Adipose tissue (tissue), 3 donors: ENCODE data around the gene LRCOL1. TPM values are rescaled to one million over a fixed set of nuclear protein-coding genes. Genes with fewer than 3 reads are reported as not detected.

Experiments used
- H3K27ac ChIP-seq: one replicate; pipeline ENCODE4 v1.5.1; 2013; ENCODE audit warnings: low read depth, low read length
- WGBS, 3 donors: extraction: QIAGEN DNeasy Blood & Tissue Kit; methylation state at CpG; one replicate each; pipeline ENCODE4 v1.1.7; 2013; 5-methylcytosine and 5-hydroxymethylcytosine counted together
- polyA plus RNA-seq, 3 donors: library from polyadenylated mRNA; stranded (reverse); fragments of 200-250 nt; gene quantifications; one replicate each; pipeline ENCODE4 v1.2.3, GENCODE V29; 2013
- donor health status: healthy with polysubstance abuse.
- donor health status: Bipolar disorder and iron deficiency.
- donor health status: healthy.

The LRCOL1 gene
- polyA plus RNA-seq, 3 donors: 0.14 to 0.18 TPM; not detected in 1

DNA sequence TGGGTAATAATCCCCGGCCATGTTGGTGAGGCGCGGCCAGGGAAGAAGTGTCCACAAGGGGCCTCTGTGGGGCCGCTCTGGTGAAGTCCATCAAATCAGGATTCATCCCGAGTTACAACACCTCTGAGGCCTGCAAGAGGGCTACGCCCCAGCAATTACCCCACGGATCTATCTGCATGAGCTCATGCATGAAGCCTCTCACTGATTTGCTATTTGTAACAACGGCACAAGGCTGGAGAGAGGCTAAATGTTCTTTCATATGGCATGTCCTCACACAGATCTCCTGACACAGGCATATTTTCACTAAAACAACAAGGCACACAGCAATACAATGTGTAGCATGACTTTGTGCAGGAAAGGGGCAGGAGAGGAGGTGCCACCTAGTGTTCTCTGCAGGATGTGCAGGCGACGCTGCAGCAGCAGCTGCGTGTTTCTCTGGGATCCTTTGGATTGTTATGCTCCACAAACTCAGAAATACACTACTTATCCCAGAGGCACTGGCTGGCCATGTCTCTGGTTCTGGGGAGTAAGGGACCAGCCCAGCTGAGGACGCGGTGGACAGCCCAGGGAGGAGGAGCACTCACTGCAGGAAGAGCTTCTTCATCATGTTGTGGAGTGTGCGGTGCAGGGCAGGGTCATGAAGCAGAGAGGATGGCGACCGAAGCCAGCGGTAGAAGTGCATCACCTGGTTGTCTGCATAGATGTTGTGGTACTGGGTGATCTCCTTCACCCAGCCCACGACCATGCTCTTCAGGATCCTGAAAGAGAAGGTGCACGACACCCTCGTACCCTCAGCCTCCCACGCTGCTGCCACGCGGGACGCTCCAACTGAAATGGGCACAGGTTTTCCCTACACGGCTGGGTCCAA, 28.4 kb upstream of the LRCOL1 start:
- WGBS, 3 donors: 68 to 80% (median 73%) methylated on average over 25 of the region's 25 CpGs
- H3K27ac ChIP-seq: no peak overlapping the region

DNA sequence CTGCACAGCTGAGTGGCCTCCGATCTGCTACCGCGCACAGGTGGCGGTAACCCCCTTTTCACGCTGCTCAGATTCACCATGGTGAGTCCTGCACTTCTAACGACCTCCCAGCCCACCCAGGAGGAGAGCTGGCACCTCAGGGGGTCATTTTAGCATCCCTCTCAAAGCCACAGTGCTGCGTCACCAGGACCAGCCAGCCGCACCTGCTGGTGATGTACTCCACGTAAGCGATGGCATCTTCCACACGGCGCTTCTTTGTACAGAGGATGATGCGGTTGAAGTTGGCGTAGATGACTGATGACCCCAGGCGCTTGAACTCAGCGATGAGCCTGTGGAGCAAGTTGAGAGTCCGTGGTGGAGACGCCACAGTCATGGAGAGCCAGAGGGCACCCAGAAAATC, 27.4 kb upstream of the LRCOL1 start:
- no peak overlapping the region for H3K27ac ChIP-seq
- 89 to 93% (median 92%) methylated on average over 18 of the region's 18 CpGs for WGBS, 3 donors

DNA sequence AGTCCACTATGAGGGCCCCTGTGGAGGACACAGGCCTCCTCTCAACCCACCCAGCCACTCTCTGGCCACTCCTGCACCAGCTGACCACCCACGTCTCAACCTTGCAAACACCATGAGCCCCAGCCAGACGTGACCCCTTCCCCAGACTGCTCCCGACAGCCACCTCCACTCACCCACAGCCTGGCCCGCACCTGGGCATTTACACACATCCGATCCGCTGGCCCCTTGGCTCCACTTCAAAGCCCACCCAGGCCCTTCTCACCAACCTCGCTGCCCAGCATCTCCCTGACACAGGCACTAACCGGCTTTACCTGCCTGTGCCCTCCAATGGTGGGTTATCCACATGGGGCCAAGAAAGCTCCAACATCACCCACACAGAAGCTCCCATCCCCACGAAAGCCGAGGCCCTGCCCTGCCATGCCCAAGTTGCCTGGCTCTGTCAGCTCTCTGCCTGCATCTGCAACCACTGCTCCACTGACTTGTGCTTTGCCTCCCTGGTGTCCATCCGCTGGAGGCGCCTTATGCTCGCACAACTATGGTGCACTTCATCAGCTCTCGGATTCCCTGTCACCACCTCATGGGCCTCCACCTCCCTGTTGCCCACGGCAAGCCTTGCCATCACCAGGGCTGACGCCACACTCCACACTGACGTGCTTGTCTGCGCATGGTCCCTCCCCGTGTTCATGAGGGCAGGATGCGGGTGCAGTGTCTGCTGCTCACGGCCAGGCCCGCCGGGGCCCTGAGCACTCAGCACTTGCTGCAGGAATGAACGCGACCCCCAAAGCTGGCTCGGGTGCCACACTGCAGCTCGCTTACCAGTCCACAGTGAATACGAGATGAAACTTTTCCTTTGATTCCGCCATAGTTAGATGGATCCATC, 24.9 kb upstream of the LRCOL1 start:
- 93 to 97% (median 94%) methylated on average over 29 of the region's 29 CpGs for WGBS, 3 donors
- H3K27ac ChIP-seq: no peak overlapping the region

DNA sequence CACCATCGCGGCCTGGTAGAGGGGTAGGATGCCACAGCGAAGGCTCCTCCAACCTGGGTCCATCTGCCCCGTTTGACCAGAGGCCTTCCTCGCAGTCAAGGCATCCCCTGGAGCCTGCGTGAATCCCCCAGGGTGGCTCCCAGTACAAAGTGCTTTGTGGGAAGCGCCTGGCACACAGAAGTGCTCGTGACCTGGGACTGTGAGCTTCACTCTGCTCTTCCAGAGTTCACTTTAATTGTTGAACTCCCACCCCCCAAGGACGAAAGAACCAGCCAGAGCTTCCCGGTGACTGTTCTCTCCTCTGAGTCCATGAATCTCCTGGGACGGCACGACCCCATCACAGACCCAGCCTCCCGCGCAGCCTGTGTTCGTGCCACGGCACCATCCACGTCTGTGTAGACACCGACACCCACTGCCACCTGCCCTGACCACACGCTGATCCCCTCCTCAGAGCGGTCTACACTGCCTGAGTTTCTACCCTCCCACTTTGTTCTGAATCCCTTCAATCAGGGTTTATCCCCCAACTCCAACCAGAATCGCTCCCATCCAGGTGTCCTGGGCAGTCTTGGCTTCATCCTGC, 24.1 kb upstream of the LRCOL1 start:
- H3K27ac ChIP-seq: no peak overlapping the region
- WGBS, 3 donors: 94 to 98% (median 97%) methylated on average over 21 of the region's 21 CpGs

DNA sequence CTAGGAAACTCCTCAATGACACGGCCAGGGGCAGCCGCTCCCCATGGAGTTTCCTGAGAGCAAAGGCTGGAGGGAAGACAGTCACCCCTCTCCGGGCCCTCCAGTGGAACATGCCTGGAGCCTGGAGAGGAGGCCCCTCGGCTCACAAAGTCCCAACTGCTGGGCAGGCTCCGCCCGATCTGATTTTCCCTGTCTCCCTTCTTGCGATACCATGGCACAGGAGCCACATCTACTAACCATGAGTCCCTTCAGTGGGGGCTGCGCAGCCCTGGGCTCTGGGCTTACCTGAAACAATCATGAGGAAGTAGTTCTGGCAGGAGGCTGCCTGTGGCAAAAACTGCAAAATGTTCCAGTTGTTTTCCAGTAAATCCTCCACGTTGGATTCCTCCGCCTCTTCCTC, 23.5 kb upstream of the LRCOL1 start:
- WGBS, 3 donors: 90 to 93% (median 92%) methylated on average over 10 of the region's 10 CpGs
- H3K27ac ChIP-seq: no peak overlapping the region

DNA sequence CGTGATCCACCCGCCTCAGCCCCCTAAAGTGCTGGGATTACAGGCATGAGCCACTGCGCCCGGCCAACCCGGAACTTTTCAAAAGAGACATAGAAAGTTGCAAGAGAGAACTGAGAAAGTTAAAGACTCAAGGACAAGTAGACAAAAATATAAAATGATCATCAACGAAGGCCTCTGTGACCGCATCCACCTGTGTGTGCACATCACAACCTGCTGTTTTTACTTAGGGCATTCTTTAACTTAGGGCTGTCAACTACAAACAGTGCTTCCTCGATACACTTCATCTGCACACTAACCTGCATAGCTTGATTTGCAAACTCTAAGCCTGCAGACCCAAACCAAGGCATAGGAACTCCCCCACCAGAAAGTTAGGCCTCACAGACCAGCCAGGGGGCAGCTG, 23.0 kb upstream of the LRCOL1 start:
- WGBS, 3 donors: 91 to 98% (median 97%) methylated on average over 8 of the region's 8 CpGs
- no peak overlapping the region for H3K27ac ChIP-seq

DNA sequence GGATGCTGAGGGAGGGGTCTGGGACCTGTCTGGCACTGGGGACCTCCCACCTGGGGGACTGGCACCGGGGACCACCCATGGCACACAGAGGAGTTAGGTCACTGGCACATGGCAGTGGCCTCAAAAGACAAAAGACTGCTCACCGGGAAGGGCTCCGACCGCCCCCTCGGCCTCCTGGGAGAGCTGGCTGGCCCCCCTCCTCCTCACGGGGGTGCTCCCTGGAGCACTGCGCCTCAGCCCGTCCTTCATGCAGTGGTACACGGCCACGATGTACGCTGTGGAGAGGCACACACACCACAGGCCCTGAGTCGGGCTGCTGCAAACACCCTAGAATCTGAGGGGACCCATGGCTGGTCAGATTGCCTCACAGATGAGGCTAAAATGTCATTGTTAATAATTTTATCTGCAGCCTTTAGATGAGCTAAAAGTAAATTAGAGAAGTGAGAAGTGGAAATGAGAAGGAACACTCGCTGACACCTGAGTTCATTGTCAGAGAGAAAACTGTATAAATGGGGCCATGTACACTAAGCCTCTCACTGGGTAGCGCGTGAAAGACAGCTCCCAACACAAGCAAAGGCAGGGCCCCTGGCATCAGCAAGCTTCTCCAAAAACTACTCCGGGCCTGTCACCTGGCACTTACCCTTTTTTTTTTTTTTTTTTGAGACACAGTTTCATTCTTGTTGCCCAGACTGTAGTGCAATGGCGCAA, 22.3 kb upstream of the LRCOL1 start:
- 83 to 93% (median 84%) methylated on average over 17 of the region's 17 CpGs for WGBS, 3 donors
- no peak overlapping the region for H3K27ac ChIP-seq

DNA sequence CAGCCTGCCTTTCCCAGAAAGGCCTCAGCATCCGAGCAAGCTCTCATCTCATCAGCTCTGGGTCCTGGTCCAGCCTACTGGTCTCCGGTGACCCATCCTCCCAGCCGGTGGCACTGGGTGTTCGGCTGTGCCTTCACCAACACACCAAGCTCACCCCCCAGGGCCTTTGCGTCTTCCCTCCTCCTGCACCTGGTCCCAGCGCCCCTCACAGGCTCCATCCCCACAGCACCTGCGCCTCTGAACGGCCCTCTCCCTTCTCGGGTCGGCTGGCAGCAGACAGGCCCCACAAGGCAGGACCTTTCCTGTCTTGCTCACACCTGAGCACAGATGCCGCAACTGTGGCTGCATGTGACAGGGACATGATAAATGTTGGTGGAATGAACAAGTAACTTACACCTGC, 21.3 kb upstream of the LRCOL1 start:
- no peak overlapping the region for H3K27ac ChIP-seq
- WGBS, 3 donors: 94 to 96% (median 94%) methylated on average over 11 of the region's 11 CpGs

DNA sequence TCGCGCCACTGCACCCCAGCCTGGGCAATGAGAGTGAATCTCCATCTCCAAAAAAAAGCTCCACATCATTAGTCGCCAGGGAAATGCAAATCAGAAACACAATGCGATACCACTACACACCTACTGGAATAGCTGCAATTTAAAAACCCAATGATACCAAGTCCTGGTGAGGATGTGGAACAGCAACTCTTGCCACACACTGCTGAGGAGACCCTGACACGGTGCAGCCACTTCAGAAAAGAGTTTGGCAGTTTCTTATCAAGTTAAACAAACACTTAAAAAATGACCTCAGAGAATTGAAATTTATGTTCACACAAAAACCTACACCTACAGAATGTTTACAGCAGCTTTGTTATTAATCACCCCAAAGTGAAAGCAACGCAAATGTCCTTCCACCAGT, 20.3 kb upstream of the LRCOL1 start:
- no peak overlapping the region for H3K27ac ChIP-seq
- 91 to 97% (median 96%) methylated on average over 6 of the region's 6 CpGs for WGBS, 3 donors

DNA sequence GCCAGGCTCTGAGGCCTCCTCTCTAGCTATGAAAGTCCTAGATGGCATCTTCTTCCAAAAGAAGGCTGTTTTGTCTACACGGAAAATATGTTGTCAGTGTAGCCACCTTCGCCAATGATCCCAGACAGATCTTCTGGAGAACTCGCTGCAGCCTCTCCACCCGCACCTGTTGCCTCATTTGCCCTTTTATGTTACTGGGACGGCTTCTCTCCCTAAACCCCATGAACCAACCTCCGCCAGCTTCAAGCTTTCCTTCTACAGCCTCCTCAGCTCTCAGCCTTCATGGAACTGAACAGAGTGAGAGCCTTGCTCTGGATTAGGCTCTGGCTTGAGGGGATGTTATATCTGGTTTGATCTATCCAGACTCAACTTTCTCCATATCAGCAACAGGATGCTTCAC, 18.9 kb upstream of the LRCOL1 start:
- 96 to 98% (median 98%) methylated on average over 6 of the region's 6 CpGs for WGBS, 3 donors
- H3K27ac ChIP-seq: no peak overlapping the region

DNA sequence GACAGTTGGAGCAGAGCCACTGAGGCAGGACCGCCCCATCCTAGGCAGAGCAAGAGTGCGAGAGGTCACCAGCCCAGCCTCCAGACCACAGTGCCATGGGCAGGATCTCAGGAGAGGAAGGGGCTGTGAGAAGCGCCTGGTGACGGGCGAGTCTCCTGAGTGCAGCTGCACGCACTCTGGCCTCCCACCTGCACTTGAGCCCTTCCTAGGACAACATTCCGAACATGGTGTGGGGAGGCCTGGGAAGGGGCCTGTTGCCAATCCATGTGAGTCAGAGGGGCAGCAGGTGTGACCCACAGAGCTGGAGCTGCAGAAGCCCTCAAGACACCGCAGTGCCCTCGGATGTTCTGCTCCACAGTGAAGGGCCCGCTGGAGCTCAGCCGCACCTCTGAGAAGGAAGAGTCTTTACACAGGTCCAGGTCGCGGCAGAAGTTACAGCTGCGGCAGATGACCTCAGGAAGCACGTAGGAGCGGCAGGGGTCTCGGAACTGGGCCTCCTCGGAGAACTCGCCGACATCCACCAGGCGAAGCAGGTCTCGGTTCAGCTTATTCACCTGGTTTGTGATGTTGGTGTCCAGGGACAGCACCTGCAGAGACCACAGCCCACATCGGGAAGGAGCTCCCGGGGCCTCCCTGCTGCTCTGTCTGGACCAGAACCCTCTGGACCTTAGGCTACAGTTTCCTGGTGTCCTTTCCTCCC, 15.5 kb upstream of the LRCOL1 start:
- 95 to 99% (median 96%) methylated on average over 24 of the region's 24 CpGs for WGBS, 3 donors
- no peak overlapping the region for H3K27ac ChIP-seq

DNA sequence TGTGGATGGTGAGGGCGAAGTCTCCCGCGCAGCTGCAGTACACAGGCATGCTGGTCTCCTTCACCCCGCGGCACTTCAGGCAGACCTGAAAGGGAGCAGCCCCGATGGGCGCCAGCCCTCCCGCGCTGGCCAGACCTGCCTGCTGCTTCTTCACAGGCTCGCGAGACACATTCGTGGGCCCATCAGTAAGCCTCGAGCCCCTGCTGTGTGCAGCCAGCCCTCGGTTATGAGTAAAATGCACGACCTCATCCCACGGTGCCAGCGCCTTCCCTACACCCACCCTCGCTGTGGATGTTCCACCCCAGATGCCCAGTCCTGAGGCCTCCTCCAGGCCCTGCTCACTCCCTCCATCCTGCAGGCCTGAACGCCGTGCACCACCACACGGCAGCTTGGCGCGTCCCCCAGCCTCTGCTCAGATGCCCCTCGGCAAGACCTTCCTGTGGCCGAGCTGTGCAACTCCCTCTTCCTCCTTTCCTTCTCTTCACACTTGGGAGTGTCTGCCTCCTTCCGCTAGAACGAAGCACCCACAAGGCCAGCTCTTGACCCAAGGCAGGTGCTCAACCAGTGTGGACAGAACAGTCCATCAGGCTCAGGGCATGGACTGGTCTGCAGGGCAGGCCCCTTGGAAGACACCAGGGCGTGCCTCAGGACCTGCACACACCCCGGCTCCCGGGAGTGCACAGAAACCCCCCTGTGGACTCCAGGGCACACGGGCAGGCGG, 14.7 kb upstream of the LRCOL1 start:
- H3K27ac ChIP-seq: no peak overlapping the region
- WGBS, 3 donors: 92 to 95% (median 94%) methylated on average over 31 to 32 of the region's 32 CpGs

DNA sequence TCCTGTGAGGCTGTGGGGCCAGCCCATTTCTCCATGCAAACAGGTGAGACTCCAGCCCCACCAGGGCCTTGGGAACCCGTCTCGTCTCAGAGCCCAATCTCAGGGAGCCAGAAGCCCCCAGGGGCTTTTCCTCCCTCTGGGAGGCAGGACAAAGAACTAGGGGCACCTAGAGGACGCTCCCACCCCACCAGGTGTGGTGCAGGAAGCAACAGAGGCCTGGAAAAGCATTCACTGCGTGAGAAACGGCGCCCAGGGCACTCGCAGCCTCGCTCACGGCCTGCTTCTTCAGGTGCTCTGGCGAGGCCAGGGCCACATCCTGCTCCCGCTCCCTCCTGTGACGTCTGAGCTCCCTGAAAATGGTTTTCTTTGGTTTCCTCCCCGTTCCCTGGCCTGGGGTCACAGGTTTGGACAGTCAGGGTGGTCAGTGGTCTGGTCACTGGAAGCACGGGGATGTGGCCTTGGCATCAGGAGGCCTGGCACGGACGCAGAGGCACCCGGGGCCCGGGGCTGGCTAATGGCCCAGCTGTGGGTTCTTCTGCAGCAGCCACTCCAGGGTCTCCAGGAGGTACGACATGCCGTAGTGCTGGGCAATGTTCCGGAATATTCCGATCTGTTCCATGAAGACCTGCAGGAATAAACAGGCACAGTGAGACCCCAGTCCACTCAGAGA, 13.9 kb upstream of the LRCOL1 start:
- H3K27ac ChIP-seq: no peak overlapping the region
- 94 to 95% (median 94%) methylated on average over 22 of the region's 22 CpGs for WGBS, 3 donors

DNA sequence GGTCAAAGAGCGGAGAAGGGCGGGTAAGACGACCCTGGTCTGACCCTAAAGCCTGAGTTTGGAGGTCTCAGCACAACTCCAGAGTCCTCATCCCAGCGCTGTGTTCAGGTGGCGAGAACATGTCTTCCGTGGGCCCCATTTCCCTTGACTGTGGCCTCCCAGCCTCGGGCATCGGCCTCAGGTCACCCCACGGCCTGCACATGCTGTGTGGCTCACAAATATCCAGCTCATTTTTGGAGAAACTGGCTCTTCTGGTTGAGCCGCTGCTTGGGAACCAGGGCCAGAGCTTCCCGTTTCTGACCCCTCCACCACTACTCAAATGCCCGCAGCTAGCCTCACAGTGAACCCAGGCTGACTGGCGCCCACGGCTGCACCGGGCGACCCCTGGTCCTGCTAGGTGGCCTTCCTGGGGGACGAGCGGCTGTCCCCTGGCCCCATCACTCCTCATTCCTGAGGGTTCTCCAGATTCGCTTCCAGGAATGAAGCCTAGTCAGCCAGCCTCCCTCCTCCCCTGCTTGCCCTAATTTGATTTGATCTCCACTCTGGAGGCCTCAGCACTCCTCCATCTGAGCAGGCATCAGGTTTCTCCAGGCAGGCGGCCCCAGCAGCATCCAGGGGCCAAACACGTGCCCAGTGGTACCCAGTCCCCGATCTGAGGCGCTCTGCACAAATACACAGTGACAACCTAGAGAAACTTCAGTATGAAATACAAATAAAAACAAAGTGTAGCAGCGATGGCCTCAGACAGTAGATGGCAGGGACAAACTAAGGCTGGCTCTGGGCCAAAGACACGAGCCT, 12.9 kb upstream of the LRCOL1 start:
- H3K27ac ChIP-seq: no peak overlapping the region
- 75 to 83% (median 76%) methylated on average over 25 of the region's 25 CpGs for WGBS, 3 donors

DNA sequence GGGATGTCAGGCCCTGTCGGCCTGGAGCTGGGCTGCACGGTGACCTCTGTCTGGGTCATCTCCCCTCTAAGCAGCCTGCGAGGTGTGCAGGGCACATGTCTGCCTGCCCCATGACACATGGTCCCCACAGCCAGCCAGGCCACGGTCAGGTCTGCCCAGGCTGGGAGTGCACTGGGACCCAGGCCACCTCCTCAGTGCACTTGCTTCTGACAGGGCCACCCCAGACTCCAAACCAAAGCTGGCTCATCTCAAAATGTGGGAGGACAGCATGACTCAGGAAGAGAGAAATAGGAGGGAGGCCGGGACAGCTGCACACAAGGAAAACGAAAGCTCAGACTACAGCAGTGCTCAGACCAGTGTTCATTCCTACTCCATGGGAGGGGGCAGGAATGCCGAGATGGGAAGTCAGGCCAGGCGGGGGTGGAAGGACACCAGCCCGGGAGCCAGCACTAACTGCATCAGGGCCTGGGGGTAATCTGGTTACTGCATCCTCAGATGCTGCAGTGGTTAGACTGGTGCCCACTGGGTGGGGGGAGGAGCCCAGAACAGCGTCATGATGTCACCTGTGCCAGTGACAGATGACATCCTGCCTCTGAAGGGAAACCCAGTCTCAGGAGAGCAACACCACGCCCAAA, 12.2 kb upstream of the LRCOL1 start:
- WGBS, 3 donors: 24 to 53% (median 31%) methylated on average over 11 of the region's 11 CpGs
- no peak overlapping the region for H3K27ac ChIP-seq
